ENCODE data around the gene GLT8D1.
A peak's percentile ranks its signal among the peaks of the same experiment; 100 is the strongest.
"Not testable (repeated sequence)": the region's sequence is repeated elsewhere in the genome, so short reads cannot be mapped to it uniquely, and the experiment has no call there.

GLT8D1 gene

GRCh38 chr3:52705688-52706686 is at the start of gene GLT8D1, which contains the start of gene SPCS1:
Gene GLT8D1, minus strand, starts transcription at chr3:52705791. Its CDS starts 5,331 bp downstream, at chr3:52700460.
Gene SPCS1, plus strand, starts transcription at chr3:52706106. Its CDS starts 141 bp downstream, at chr3:52706247.
- no peak for DNase-seq (ENCODE audit: low read depth)

GRCh38 chr3:52754373-52754772 is 48.8 kb upstream of the GLT8D1 start:
- DNase-seq (ENCODE audit: low read depth), result no peak

- no peak for DNase-seq (ENCODE audit: low read depth)
These were observed 46.6 kb upstream of the GLT8D1 start for GRCh38 chr3:52752045-52752660.

- no peak for DNase-seq (ENCODE audit: low read depth)
These were observed 38.1 kb upstream of the GLT8D1 start for GRCh38 chr3:52743721-52744120.

GRCh38 chr3:52743152-52743551 is 37.6 kb upstream of the GLT8D1 start:
- no peak for DNase-seq (ENCODE audit: low read depth)

- DNase-seq (ENCODE audit: low read depth), result no peak
These were observed 36.9 kb upstream of the GLT8D1 start for GRCh38 chr3:52742418-52743041.

GRCh38 chr3:52739730-52740129 is 34.1 kb upstream of the GLT8D1 start:
- no peak for DNase-seq (ENCODE audit: low read depth)

- DNase-seq (ENCODE audit: low read depth), result no peak
These were observed 27.8 kb upstream of the GLT8D1 start for GRCh38 chr3:52733256-52733891.

GRCh38 chr3:52731590-52731989 is 26.0 kb upstream of the GLT8D1 start:
- no peak for DNase-seq (ENCODE audit: low read depth)

GRCh38 chr3:52730681-52731080 is 25.1 kb upstream of the GLT8D1 start:
- DNase-seq (ENCODE audit: low read depth), result no peak

- DNase-seq (ENCODE audit: low read depth), result not testable (repeated sequence)
These were observed 23.2 kb upstream of the GLT8D1 start for GRCh38 chr3:52728753-52729152.

GRCh38 chr3:52724511-52724910 is 18.9 kb upstream of the GLT8D1 start:
- no peak for DNase-seq (ENCODE audit: low read depth)

- no peak for DNase-seq (ENCODE audit: low read depth)
These were observed 18.3 kb upstream of the GLT8D1 start for GRCh38 chr3:52723935-52724334.

GRCh38 chr3:52722491-52722890 is 16.9 kb upstream of the GLT8D1 start:
- DNase-seq (ENCODE audit: low read depth), result no peak

GRCh38 chr3:52721730-52722008 is 16.1 kb upstream of the GLT8D1 start:
- no peak for DNase-seq (ENCODE audit: low read depth)

- peak; percentile 29 for DNase-seq (ENCODE audit: low read depth)
These were observed 15.6 kb upstream of the GLT8D1 start for GRCh38 chr3:52721002-52721729.

GRCh38 chr3:52719618-52720017 is 14.0 kb upstream of the GLT8D1 start:
- no peak for DNase-seq (ENCODE audit: low read depth)

- DNase-seq (ENCODE audit: low read depth), result no peak
These were observed 10.2 kb upstream of the GLT8D1 start for GRCh38 chr3:52715714-52716305.

GRCh38 chr3:52714335-52715302 is 9.0 kb upstream of the GLT8D1 start:
- DNase-seq (ENCODE audit: low read depth), result no peak
